ENCODE data around the gene CCDC51. TPM values are rescaled to one million over a fixed set of nuclear protein-coding genes. Genes with fewer than 3 reads are reported as not detected.
A peak's percentile ranks its signal among the peaks of the same experiment; 100 is the strongest.
"Not testable (repeated sequence)": the region's sequence is repeated elsewhere in the genome, so short reads cannot be mapped to it uniquely, and the experiment has no call there.

CCDC51 gene
- total RNA-seq, 1 experiment from 2014 or later = 28.8 TPM

DNA sequence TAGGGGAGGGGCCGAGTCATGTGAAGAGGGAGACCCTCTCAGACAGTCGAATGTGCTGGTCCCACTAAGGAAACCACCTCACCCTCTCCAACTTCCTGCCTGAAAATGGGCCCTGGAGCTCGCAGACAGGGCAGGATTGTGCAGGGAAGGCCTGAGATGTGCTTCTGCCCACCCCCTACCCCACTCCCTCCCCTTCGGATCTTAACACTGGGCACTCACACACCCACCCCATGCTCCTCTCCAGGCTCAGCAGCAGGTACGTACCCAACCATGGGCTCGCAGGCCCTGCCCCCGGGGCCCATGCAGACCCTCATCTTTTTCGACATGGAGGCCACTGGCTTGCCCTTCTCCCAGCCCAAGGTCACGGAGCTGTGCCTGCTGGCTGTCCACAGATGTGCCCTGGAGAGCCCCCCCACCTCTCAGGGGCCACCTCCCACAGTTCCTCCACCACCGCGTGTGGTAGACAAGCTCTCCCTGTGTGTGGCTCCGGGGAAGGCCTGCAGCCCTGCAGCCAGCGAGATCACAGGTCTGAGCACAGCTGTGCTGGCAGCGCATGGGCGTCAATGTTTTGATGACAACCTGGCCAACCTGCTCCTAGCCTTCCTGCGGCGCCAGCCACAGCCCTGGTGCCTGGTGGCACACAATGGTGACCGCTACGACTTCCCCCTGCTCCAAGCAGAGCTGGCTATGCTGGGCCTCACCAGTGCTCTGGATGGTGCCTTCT is 26.6 kb upstream of the CCDC51 start:
- DNase-seq (ENCODE audit: low read depth) = peak; percentile 25

- peak; percentile 100 for DNase-seq (ENCODE audit: low read depth)
Measured at GRCh38 chr3:48465531-48466378, 25.8 kb upstream of the CCDC51 start.

GRCh38 chr3:48465237-48465530 is 25.3 kb upstream of the CCDC51 start:
- DNase-seq (ENCODE audit: low read depth) = no peak

DNA sequence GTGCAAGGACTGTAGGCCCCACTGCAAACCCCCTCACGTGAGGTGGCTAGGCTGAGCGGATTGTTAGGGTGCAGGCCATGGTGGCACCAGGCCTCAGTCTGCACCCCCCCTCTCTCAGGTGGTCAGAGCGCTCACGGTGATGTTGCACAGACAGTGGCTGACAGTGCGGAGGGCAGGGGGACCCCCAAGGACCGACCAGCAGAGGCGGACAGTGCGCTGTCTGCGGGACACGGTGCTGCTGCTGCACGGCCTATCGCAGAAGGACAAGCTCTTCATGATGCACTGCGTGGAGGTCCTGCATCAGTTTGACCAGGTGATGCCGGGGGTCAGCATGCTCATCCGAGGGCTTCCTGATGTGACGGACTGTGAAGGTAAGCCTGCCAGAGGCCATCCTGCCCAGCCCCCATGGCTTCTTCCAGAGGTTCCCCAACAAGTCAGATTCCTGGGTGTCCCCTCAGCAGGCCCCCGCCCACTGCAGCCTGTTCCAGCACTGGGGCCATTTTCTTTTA is 24.8 kb upstream of the CCDC51 start:
- DNase-seq (ENCODE audit: low read depth) = no peak

DNA sequence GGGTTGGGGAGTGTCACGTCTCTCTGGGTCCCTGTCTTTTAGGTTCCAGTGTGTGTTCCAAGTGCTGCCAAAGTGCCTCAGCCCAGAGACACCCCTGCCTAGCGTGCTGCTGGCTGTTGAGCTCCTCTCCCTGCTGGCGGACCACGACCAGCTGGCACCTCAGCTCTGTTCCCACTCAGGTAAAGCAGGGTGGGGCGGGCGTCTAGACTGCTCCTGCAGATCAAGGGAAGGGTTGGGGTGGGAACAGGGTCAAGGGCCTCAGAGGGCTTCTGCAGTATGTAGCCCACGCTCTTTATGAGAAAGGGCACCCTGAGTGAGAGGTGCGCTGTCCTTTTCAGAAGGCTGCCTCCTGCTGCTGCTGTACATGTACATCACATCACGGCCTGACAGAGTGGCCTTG is 23.8 kb upstream of the CCDC51 start:
- DNase-seq (ENCODE audit: low read depth) = no peak

- not testable (repeated sequence) for DNase-seq (ENCODE audit: low read depth)
Measured at GRCh38 chr3:48461767-48462166, 21.8 kb upstream of the CCDC51 start.

DNA sequence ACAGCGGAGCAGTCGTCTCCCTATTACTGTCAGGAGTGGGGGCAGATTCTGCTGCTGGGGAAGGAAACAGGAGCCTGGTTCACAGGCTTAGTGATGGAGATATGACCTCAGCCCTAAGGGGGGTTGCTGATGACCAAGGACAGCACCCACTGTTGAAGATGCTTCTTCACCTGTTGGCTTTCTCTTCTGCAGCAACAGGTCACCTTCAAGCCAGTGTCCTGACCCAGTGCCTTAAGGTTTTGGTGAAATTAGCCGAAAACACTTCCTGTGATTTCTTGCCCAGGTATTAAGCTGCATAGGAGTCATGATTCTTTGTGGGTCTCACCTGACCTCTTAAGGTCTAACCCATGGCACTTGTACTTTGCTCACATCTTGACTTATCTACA is 20.6 kb upstream of the CCDC51 start:
- DNase-seq (ENCODE audit: low read depth) = no peak

DNA sequence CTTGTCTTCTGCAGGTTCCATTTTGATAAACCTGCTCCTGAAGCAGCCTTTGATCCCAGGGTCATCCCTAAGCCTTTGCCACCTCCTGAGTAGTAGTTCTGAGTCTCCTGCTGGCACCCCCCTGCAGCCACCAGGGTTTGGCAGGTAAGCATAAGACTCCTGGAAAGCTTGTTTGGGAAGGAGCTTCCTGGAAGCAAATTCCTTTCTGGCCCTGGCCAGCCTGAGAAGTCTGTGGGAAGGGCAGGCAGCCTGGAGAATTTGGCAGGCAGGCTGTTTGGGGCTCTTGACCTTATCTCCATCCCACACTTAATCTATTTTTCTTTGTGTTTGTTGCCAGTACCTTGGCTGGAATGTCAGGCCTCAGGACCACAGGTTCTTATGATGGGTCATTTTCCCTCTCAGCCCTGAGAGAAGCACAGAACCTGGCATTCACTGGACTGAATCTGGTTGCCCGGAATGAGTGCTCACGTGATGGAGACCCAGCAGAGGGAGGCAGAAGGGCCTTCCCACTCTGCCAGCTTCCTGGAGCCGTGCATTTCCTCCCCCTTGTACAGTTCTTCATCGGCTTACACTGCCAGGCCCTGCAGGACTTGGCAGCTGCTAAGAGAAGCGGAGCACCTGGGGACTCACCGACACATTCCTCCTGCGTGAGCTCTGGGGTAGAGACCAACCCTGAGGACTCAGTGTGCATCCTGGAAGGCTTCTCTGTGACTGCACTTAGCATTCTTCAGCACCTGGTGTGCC is 20.0 kb upstream of the CCDC51 start:
- DNase-seq (ENCODE audit: low read depth) = no peak

DNA sequence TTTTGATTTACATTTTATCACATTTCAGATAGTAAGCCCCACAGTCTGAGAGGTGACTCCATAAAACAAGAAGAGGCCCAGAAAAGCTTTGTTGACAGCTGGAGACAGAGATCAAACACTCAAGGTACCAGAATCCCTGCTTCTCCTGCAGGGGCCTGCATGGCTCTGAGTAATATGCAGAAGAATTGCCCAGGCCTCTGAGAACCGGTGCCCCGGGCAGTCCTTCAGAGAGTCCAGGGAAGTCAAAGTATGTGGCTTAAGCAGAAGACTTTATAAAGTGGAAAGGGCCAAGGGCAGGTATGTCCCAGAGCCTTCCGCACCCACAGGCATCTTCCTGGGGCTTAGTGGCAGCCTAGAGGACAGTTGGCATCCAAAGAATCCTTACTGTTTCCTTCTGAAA is 19.4 kb upstream of the CCDC51 start:
- DNase-seq (ENCODE audit: low read depth) = no peak

DNA sequence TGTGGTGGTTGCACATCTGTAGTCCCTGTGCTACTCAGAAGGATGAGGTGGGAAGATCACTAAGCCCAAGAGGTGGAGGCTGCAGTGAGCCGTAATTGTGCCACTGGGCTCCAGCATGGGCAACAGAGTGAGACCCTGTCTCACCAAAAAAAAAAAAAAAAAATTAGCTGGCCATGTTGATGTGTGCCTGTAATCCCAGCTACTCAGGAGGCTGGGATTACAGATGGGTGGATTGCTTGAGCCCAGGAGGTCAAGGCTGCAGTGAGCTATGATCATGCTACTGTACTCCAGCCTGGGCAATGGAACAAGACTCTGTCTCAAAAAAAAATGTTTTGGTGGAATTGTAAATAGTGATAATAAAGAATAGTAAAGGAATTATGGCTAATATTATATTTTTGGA is 16.5 kb upstream of the CCDC51 start:
- DNase-seq (ENCODE audit: low read depth) = no peak

DNA sequence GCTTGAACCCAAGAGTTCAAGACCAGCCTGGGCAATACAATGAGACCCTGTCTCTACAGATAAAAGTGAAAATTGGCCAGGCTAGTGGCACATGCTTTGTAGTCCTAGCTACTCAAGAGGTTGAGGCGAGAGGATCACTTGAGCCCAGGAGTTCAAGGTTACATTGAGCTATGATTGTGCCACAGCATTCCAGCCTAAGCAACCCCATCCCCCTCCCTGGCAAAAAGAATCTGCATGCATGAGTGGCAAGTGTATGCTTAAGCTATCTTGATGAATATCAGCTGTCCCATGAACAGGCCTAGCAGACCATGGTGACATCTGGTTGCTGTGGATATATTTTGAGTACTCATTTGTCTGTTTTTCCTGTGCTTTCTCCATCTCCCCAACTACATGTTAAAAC is 11.4 kb upstream of the CCDC51 start:
- DNase-seq (ENCODE audit: low read depth) = no peak

DNA sequence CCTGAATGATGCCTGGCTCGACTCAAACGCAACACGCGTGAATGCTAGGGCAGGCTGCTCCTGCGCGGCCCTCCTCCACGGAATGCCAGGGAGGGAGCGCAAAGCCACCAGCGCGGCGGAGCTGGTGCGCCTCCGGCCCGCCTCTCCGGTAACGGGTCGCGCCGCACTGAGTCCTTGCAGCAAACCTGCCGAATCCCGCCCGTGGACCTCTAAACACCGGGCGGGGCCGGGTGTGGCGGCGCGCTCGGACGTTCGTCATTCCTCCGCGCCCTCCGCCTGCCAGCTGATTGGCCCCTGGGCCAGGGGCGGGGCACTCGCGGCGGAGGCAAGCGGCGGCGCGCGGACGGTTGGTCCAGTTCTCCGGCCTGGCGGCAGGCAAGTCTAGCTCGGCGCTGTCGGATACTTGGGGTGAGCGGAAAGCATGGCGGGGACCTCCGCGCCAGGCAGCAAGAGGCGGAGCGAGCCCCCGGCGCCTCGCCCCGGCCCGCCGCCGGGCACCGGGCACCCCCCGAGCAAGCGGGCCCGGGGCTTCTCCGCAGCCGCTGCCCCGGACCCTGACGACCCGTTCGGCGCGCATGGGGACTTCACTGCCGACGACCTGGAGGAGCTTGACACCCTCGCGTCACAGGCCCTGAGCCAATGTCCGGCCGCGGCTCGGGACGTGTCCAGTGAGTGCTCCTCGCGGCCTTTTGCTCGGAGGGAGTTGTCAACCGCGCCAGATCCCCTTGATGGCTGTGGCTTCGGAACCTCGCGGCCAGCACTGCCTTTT is 6.7 kb upstream of the CCDC51 start, which contains the start of gene ATRIP:
Gene ATRIP, plus strand, starts transcription at position 313 of the 769 bp plus-strand sequence. Its CDS starts 109 bp downstream, at position 422.
- DNase-seq (ENCODE audit: low read depth) = peak; percentile 83

DNA sequence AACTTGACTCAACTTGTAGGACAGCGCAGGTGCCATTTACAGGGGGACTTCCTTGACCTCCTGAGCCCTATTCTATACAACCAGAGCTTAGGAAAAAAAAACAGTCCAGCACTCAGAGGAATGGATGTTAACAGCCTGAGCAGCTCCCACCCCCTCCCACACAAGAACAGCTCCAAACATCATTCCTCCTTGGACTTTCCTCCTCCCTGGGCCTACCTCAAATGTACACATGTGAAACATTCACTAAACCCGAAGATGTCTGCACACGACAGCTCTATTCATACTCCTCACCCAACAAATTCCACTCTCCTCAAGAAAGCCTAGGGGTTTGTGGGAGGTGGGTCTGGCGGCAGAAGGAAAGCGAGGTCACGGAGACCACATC is 6.1 kb upstream of the CCDC51 start:
- no peak for DNase-seq (ENCODE audit: low read depth)

GRCh38 chr3:48445277-48445882 is 5.5 kb upstream of the CCDC51 start:
- no peak for DNase-seq (ENCODE audit: low read depth)

GRCh38 chr3:48441940-48442339 is 2.0 kb upstream of the CCDC51 start:
- no peak for DNase-seq (ENCODE audit: low read depth)

GRCh38 chr3:48440590-48440958 is 655 bp upstream of the CCDC51 start:
- DNase-seq (ENCODE audit: low read depth) = no peak

- no peak for DNase-seq (ENCODE audit: low read depth)
Measured at GRCh38 chr3:48437812-48438211, 2.1 kb downstream of the CCDC51 start.

GRCh38 chr3:48436855-48437254 is 3.1 kb downstream of the CCDC51 start:
- DNase-seq (ENCODE audit: low read depth) = no peak

DNA sequence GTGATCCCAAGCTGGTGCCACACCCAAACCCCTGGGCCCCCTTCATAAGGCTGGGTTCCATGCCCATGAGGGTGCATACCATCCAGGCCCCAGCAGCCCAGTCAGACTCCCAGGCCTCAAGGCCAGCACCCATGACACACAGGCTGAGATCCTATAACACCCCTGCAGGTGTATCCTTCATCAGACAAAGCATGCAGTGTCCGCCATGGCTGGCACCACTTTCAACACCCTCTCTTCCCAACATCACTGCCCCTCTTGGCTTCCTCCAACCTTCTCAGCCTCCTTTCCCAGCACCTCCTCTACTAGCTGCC is 3.5 kb downstream of the CCDC51 start:
- DNase-seq (ENCODE audit: low read depth) = no peak

DNA sequence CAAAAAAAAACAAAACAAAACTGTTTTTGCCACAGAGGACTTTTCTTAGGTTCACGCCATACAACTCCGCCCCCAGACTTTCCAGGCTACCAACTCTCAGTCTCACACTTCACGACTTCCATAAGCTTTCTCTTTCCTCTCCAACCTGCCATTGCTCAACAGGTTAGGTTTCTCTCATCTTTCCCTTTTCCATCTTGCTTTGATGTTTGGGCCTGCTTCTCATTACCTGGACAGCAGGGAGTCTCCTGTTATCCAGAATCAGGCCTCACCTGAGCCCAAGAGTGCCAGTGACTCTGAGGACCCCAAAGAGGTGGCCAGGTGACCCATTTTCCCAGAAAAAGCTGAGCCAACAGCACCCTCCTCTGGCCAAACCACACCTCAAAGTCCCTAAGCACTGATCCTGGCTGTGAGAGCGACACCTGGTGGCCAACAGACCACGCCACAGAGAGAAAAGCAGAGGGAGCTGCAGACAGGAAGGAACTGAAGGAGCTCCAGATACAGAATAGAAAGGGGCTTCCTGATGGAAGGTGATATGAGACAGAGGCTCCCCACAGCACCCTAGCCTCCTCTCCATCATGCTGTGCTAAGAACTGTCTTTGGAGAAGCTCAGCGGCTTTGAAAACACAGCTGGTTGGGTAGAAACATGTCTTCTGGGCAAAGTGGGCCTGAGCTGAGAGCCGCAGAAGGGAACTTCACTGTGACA is 4.0 kb downstream of the CCDC51 start:
- peak; percentile 72 for DNase-seq (ENCODE audit: low read depth)

DNA sequence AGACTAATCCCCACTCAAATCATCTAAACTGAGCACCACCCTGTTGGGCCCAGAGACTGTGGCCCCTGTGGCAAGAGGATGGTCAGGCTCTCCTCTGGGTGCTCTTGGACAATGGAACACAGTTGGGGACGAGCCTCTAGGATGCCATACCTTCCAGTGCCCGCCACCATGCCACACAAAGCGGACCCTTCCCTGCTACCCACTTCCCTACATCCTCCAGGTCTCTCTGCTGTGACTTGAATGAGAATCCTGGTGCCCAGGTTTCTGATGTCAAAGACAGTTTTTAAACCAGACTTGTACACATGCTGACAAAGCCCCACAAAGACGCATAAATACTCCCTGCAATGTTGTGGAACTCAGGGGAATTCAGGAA is 4.7 kb downstream of the CCDC51 start:
- DNase-seq (ENCODE audit: low read depth) = no peak
